GM12878 (cell line): ENCODE results near the gene NFAT5. TPM values are rescaled to one million over a fixed set of nuclear protein-coding genes. Genes with fewer than 3 reads are reported as not detected.

ENCODE experiments used
- ATAC-seq: fragments of 200-7000 bp; cut with Tn5 transposase; 3 replicates; pipeline ENCODE4 v1.9.1; 2020; ENCODE audit warnings: mild to moderate bottlenecking, moderate library complexity
- BruUV-seq: library from RNA; stranded (reverse); fragments of 400-500 nt; replicated peaks from 2 replicates; lab custom pipeline; 2021; lab: Mats Ljungman, UMichigan
- CTCF ChIA-PET: fragments of 300-600 bp; sonication (Branson Sonifier 250); formaldehyde crosslinking; extraction: SDS; loops from one replicate; lab custom pipeline; 2021; ENCODE audit warnings: inconsistent platforms; lab: Yijun Ruan, JAX
- POLR2A ChIA-PET: fragments of 350-600 bp; formaldehyde crosslinking; extraction: SDS; loops from one replicate; lab custom pipeline; 2021; ENCODE audit warnings: inconsistent platforms; lab: Charles Lee
- RAD21 ChIA-PET: fragments of 300-600 bp; sonication (Branson Sonifier 250); formaldehyde crosslinking; loops from one replicate; lab custom pipeline; 2023; ENCODE audit warnings: antibody characterized with exemption; ENCODE audit not compliant: unreplicated experiment; lab: Charles Lee
- SMC1A ChIA-PET: fragments of 300-600 bp; sonication (Branson Sonifier 250); formaldehyde crosslinking; loops from one replicate; lab custom pipeline; 2023; ENCODE audit not compliant: unreplicated experiment, uncharacterized antibody; lab: Charles Lee
- DNase-seq: peaks from one replicate; pipeline ENCODE4 v3.0.0-alpha.2; 2011; ENCODE audit warnings: low read depth, low spot score
- FAIRE-seq: peaks from 3 replicates; lab custom pipeline; 2011; peaks lifted over from hg19 to GRCh38; lab: Jason Lieb, UNC
- H2AFZ ChIP-seq: 2 replicates; pipeline ENCODE4 v1.6.0; 2011; ENCODE audit warnings: low read depth, low read length, control low read depth; ENCODE audit not compliant: control insufficient read depth
- H3K27ac ChIP-seq: 2 replicates; pipeline ENCODE4 v1.5.1; 2011; ENCODE audit warnings: control low read depth; ENCODE audit not compliant: control insufficient read depth, insufficient read depth
- H3K27me3 ChIP-seq, 2 experiments: replicated peaks in 1 of 2; 2 replicates each; pipeline versions ENCODE4 v1.6.0 to v1.6.1; 2011; ENCODE audit warnings: low read length in 1 of 2; ENCODE audit not compliant: control insufficient read depth in 2 of 2, insufficient read depth in 2 of 2
- H3K36me3 ChIP-seq, 2 experiments: 2 replicates each; pipeline ENCODE4 v1.5.1; 2011; ENCODE audit warnings: low read length in 1 of 2; ENCODE audit not compliant: control insufficient read depth in 2 of 2, insufficient read depth in 2 of 2
- H3K4me1 ChIP-seq: 2 replicates; pipeline ENCODE4 v1.6.1; 2011; ENCODE audit warnings: mild to moderate bottlenecking, low read length, moderate library complexity, mixed read lengths; ENCODE audit not compliant: control insufficient read depth, insufficient read depth
- H3K4me2 ChIP-seq: 2 replicates; pipeline ENCODE4 v1.6.0; 2011; ENCODE audit warnings: control low read depth; ENCODE audit not compliant: control insufficient read depth, insufficient read depth
- H3K4me3 ChIP-seq: fragments of 200-600 bp; sonication (generic); 2 replicates; pipeline ENCODE4 v1.5.1; 2016
- H3K79me2 ChIP-seq: 2 replicates; pipeline ENCODE4 v1.6.0; 2011; ENCODE audit warnings: low read length; ENCODE audit not compliant: control insufficient read depth, insufficient read depth
- H3K9ac ChIP-seq: 2 replicates; pipeline ENCODE4 v1.8.0; 2011; ENCODE audit warnings: low read length, control low read depth, mixed read lengths; ENCODE audit not compliant: control insufficient read depth, insufficient read depth
- H3K9me3 ChIP-seq: replicated peaks from 3 replicates; pipeline ENCODE4 v1.5.1; 2011; ENCODE audit warnings: mild to moderate bottlenecking, low read length; ENCODE audit not compliant: control insufficient read depth, insufficient read depth
- H4K20me1 ChIP-seq: 2 replicates; pipeline ENCODE4 v1.6.0; 2011; ENCODE audit not compliant: control insufficient read depth, insufficient read depth
- EP300 ChIP-seq, 2 experiments: fragments of 150-350 bp in 1 of 2; IDR thresholded peaks; 2 replicates each; pipeline ENCODE4 v1.6.1; 2011 to 2012; ENCODE audit warnings: low read depth in 2 of 2, low read length in 2 of 2, borderline replicate concordance in 1 of 2, improper control_type of control experiment in 1 of 2, inconsistent platforms in 1 of 2; ENCODE audit not compliant: control insufficient read depth in 1 of 2
- IKZF2 ChIP-seq, 2 experiments: fragments of 450-650 bp; IDR thresholded peaks; 2 replicates each; pipeline ENCODE4 v1.6.1; 2017; ENCODE audit warnings: mild to moderate bottlenecking in 2 of 2, moderate library complexity in 2 of 2
- JUNB ChIP-seq: IDR thresholded peaks from 2 replicates; pipeline ENCODE4 v1.6.1; 2016; ENCODE audit warnings: antibody characterized with exemption, mild to moderate bottlenecking
- MLLT1 ChIP-seq: fragments of 450-650 bp; IDR thresholded peaks from 2 replicates; pipeline ENCODE4 v1.6.1; 2016; ENCODE audit warnings: mild to moderate bottlenecking
- MYC ChIP-seq: IDR thresholded peaks from 2 replicates; pipeline ENCODE4 v1.6.1; 2011; ENCODE audit warnings: mild to moderate bottlenecking, low read length, moderate library complexity, inconsistent platforms; ENCODE audit not compliant: insufficient read depth, insufficient replicate concordance, insufficient read length, severe bottlenecking
- NFYB ChIP-seq: IDR thresholded peaks from 2 replicates; pipeline ENCODE4 v1.6.1; 2011; ENCODE audit warnings: low read depth, mild to moderate bottlenecking, low read length, improper control_type of control experiment, moderate library complexity; ENCODE audit not compliant: insufficient read depth
- NR2F1 ChIP-seq: fragments of 450-650 bp; conservative IDR thresholded peaks from 2 replicates; pipeline ENCODE4 v1.6.1; 2017; ENCODE audit warnings: mild to moderate bottlenecking
- PAX5 ChIP-seq: IDR thresholded peaks from 2 replicates; pipeline ENCODE4 v1.6.1; 2011; ENCODE audit warnings: low read depth, low read length, borderline replicate concordance
- RCOR1 ChIP-seq: conservative IDR thresholded peaks from 2 replicates; pipeline ENCODE4 v1.6.1; 2012; ENCODE audit warnings: low read depth, low read length, improper control_type of control experiment
- SREBF2 ChIP-seq: IDR thresholded peaks from 2 replicates; pipeline ENCODE4 v1.6.1; 2012; ENCODE audit warnings: mild to moderate bottlenecking, low read length
- SRF ChIP-seq, 2 experiments: IDR thresholded peaks; 2 replicates each; pipeline ENCODE4 v1.6.1; 2011; ENCODE audit warnings: low read depth in 2 of 2, low read length in 2 of 2, mild to moderate bottlenecking in 1 of 2, moderate library complexity in 1 of 2
- TCF7 ChIP-seq: IDR thresholded peaks from 2 replicates; pipeline ENCODE4 v1.6.1; 2014; ENCODE audit warnings: antibody characterized with exemption, borderline replicate concordance
- USF2 ChIP-seq: IDR thresholded peaks from 2 replicates; pipeline ENCODE4 v1.6.1; 2011; ENCODE audit warnings: low read depth, low read length, improper control_type of control experiment, borderline replicate concordance
- YBX1 ChIP-seq: fragments of 450-650 bp; IDR thresholded peaks from 2 replicates; pipeline ENCODE4 v1.6.1; 2016; ENCODE audit warnings: antibody characterized with exemption
- ZBTB40 ChIP-seq: fragments of 450-650 bp; IDR thresholded peaks from 2 replicates; pipeline ENCODE4 v1.6.1; 2016; ENCODE audit warnings: mild to moderate bottlenecking, moderate library complexity, borderline replicate concordance
- ZNF384 ChIP-seq: IDR thresholded peaks from 2 replicates; pipeline ENCODE4 v1.6.1; 2012; ENCODE audit warnings: low read depth, mild to moderate bottlenecking, low read length, improper control_type of control experiment, borderline replicate concordance
- WGBS: methylation state at CpG from one replicate; pipeline ENCODE4 v1.1.6; 2016; ENCODE audit warnings: low lambda C conversion rate; ENCODE audit not compliant: insufficient replicate concordance, insufficient coverage; ENCODE audit errors: missing lambda C conversion rate; 5-methylcytosine and 5-hydroxymethylcytosine counted together
- in situ Hi-C: fragments of 300-500 bp; cut with MboI; formaldehyde crosslinking; loops from 9 replicates; pipeline ENCODE4 v1.14.3; 2018; ENCODE audit warnings: mixed read lengths
- intact Hi-C: fragments of 100-400 bp; cut with micrococcal nuclease; formaldehyde crosslinking; loops from one replicate; pipeline ENCODE4 v1.14.2; 2022; ENCODE audit not compliant: unreplicated experiment
- polyA plus RNA-seq, 11 experiments: library from polyadenylated mRNA; depleted of rRNA in 4 of 11; unstranded in 6 of 11; stranded (reverse) in 5 of 11; fragments of >200 nt; fragmentation: Nextera tagmentation in 4 of 11; fragmentation: Illumina TruSeq in 1 of 11; extraction: Ambion mirVana in 4 of 11; extraction: Trizol in 1 of 11; gene quantifications; 1 replicate in 1 of 11; 2 replicates in 10 of 11; pipeline versions ENCODE4 v1.2.1 to v1.2.3, GENCODE V29; 2011 to 2016; ENCODE audit warnings: inconsistent platforms in 2 of 11, missing spikeins in 2 of 11, low read depth in 1 of 11
- total RNA-seq, 4 experiments: library from RNA; depleted of rRNA in 3 of 4; stranded (reverse); fragments of >200 nt in 3 of 4; fragmentation: Illumina TruSeq in 1 of 4; extraction: Trizol in 1 of 4; gene quantifications; 2 replicates each; pipeline versions ENCODE4 v1.2.1 to v1.2.3, GENCODE V29; 2013 to 2021

Gene NFAT5
- total and polyA plus RNA-seq, 10 of the 15 experiments (the other 5 are each of a cell fraction or from before 2014, with no cell fraction given), result 0.58 to 31.5 (median 12.7) TPM

- 91% methylated on average over 4 of the region's 4 CpGs for WGBS
- SMC1A ChIA-PET, result interaction anchor here (0.8 to 2.1 kb wide), 17 partner anchors 8 to 124 kb away, joined by 3 to 10 read pairs (median 4); no protein-coding TSS in a partner anchor
- peak overlapping the region; percentile 77 for H3K27ac ChIP-seq
- no peak for DNase-seq
- no peaks in the 10 kb centered on the region for H3K27me3 ChIP-seq
- peak; percentile 81 for FAIRE-seq
- H3K36me3 ChIP-seq, result no peaks in the 10 kb centered on the region
- no peaks in the 10 kb centered on the region for H3K79me2 ChIP-seq
- no peaks in the 10 kb centered on the region for H4K20me1 ChIP-seq
- peak overlapping the region; percentile 81 for H2AFZ ChIP-seq
- H3K4me2 ChIP-seq, result peak overlapping the region; percentile 83
- RAD21 ChIA-PET, result interaction anchor here (1.1 to 1.7 kb wide), 5 partner anchors 14 to 50 kb away, joined by 3 to 8 read pairs (median 4); no protein-coding TSS in a partner anchor
- BruUV-seq, result no TSS peak
- POLR2A ChIA-PET, result interaction anchor here (0.6 to 1.6 kb wide), 2 partner anchors 44 to 361 kb away, joined by 3 to 5 read pairs; no protein-coding TSS in a partner anchor
- H3K9ac ChIP-seq, result peak overlapping the region; percentile 56
- intact Hi-C loops (loop anchor here (5.0 kb wide), 2 partner anchors 42 to 53 kb away; no protein-coding TSS in a partner anchor), in situ Hi-C loops (no loop called here)
- no peaks in the 10 kb centered on the region; the same call in 2 of the 3 replicates for H3K9me3 ChIP-seq
- H3K4me1 ChIP-seq, result peaks cover 26% of the 10 kb centered on the region
- TF ChIP-seq MYC (no peak), SRF (IDR thresholded peaks at IDR 0.05; ENCODE audit: low read depth in 2 of 2, low read length in 2 of 2) (no peak), ZNF384 (no peak), TCF7 (no peak), JUNB (no peak), USF2 (no peak), ZBTB40 (no peak), YBX1 (no peak), IKZF2 (IDR thresholded peaks at IDR 0.05) (no peak), PAX5 (no peak), NR2F1 (no peak), RCOR1 (no peak), EP300 (IDR thresholded peaks at IDR 0.05; ENCODE audit: borderline replicate concordance in 1 of 2, control insufficient read depth in 1 of 2, low read depth in 2 of 2, low read length in 2 of 2) (no peak), SREBF2 (no peak), NFYB (no peak), MLLT1 (no peak)
- H3K4me3 ChIP-seq, result no peak overlapping the region
- CTCF ChIA-PET, result interaction anchor here (0.7 to 1.8 kb wide), 10 partner anchors 10 to 370 kb away, joined by 3 to 8 read pairs (median 3); no protein-coding TSS in a partner anchor
- no peak for ATAC-seq
Observed at GRCh38 chr16:69520413-69520799, 45.4 kb upstream of the NFAT5 start.
